Smooth muscle cell (in vitro differentiated cells): ENCODE results near the gene TBC1D1. TPM values are rescaled to one million over a fixed set of nuclear protein-coding genes. Genes with fewer than 3 reads are reported as not detected.

Experiments
- DNase-seq: peaks from one replicate; lab custom pipeline; 2025; ENCODE audit not compliant: unreplicated experiment; lab: John Stamatoyannopoulos, UW
- H2AFZ ChIP-seq: fragments of 200-600 bp; sonication (generic); 2 replicates; pipeline ENCODE4 v1.6.0; 2016; ENCODE audit warnings: antibody characterized with exemption, low read depth, mild to moderate bottlenecking
- H3F3A ChIP-seq: fragments of 200-600 bp; sonication (generic); 2 replicates; pipeline ENCODE4 v1.6.0; 2017; ENCODE audit warnings: antibody characterized with exemption, low read depth
- H3K27ac ChIP-seq: fragments of 200-600 bp; sonication (generic); 2 replicates; pipeline ENCODE4 v1.5.1; 2016; ENCODE audit warnings: low read depth, mild to moderate bottlenecking
- H3K27me3 ChIP-seq: fragments of 200-600 bp; sonication (generic); 2 replicates; pipeline ENCODE4 v1.6.1; 2016; ENCODE audit warnings: low read depth, mild to moderate bottlenecking
- H3K36me3 ChIP-seq: fragments of 200-600 bp; sonication (generic); 2 replicates; pipeline ENCODE4 v1.5.1; 2016; ENCODE audit warnings: low read depth
- H3K4me1 ChIP-seq: fragments of 200-600 bp; sonication (generic); 2 replicates; pipeline ENCODE4 v1.5.1; 2016; ENCODE audit warnings: low read depth
- H3K4me2 ChIP-seq: fragments of 200-600 bp; sonication (generic); 2 replicates; pipeline ENCODE4 v1.6.0; 2016; ENCODE audit warnings: mild to moderate bottlenecking
- H3K4me3 ChIP-seq: fragments of 200-600 bp; sonication (generic); 2 replicates; pipeline ENCODE4 v1.5.1; 2016; ENCODE audit warnings: mild to moderate bottlenecking
- H3K79me2 ChIP-seq: fragments of 200-600 bp; sonication (generic); 2 replicates; pipeline ENCODE4 v1.6.0; 2016; ENCODE audit warnings: low read depth, mild to moderate bottlenecking
- H3K9ac ChIP-seq: fragments of 200-600 bp; sonication (generic); 2 replicates; pipeline ENCODE4 v1.6.0; 2016; ENCODE audit warnings: low read depth
- H3K9me3 ChIP-seq: fragments of 200-600 bp; sonication (generic); replicated peaks from 2 replicates; pipeline ENCODE4 v1.5.1; 2016; ENCODE audit warnings: low read depth
- H4K20me1 ChIP-seq: fragments of 200-600 bp; sonication (generic); 2 replicates; pipeline ENCODE4 v1.6.0; 2016; ENCODE audit warnings: low read depth
- CTCF ChIP-seq: fragments of 200-600 bp; sonication (generic); IDR thresholded peaks from 2 replicates; pipeline ENCODE4 v1.5.1; 2017; ENCODE audit warnings: borderline replicate concordance, mild to moderate bottlenecking, antibody characterized with exemption; ENCODE audit not compliant: insufficient read depth, poor library complexity, severe bottlenecking
- WGBS: methylation state at CpG from one replicate; pipeline ENCODE4 v1.1.7; 2016; ENCODE audit warnings: low lambda C conversion rate; 5-methylcytosine and 5-hydroxymethylcytosine counted together
- polyA plus RNA-seq: library from polyadenylated mRNA; unstranded; fragments of >200 nt; fragmentation: Nextera tagmentation; extraction: Ambion mirVana; gene quantifications from 2 replicates; pipeline ENCODE4 v1.2.1, GENCODE V29; 2016
- total RNA-seq: library from RNA; depleted of rRNA; stranded (reverse); fragments of >200 nt; gene quantifications from 2 replicates; pipeline ENCODE4 v1.2.3, GENCODE V29; 2014

The TBC1D1 gene
- total and polyA plus RNA-seq, 2 experiments from 2014 or later: 81.5 to 117 TPM

DNA sequence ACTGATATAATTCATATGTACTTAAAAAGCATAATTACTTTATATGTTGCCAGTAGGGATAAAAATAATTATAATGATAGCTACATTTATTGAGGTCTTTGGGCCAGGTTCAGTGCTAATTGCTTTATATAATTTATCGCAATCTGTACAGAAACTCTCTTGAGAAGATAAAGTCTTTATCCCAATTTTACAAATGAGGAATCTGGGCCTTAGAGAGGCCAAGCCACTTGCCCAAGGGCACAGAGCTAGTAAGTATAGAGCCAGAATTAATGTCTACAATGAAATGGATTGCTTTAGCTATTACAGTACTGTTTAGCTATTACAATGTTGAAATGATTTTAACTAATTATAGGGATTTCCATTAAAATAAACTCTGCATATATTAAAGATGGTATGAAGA, 30.6 kb upstream of the TBC1D1 start:
- H3K4me2 ChIP-seq: no peak overlapping the region
- no peaks in the 10 kb centered on the region for H3K4me1 ChIP-seq
- H3K27ac ChIP-seq: no peak overlapping the region
- peaks cover 5% of the 10 kb centered on the region for H3K36me3 ChIP-seq
- no peak overlapping the region for H2AFZ ChIP-seq
- no peaks in the 10 kb centered on the region for H3K79me2 ChIP-seq
- no peaks in the 10 kb centered on the region for H3K9me3 ChIP-seq
- WGBS: 97% methylated on average over 1 of the region's 1 CpG
- no peak overlapping the region for H3K4me3 ChIP-seq
- no peak overlapping the region for H3K9ac ChIP-seq
- TF ChIP-seq CTCF: no peak
- no peaks in the 10 kb centered on the region for H3K27me3 ChIP-seq
- H3F3A ChIP-seq: no peaks in the 10 kb centered on the region
- DNase-seq: no peak
- H4K20me1 ChIP-seq: no peaks in the 10 kb centered on the region

DNA sequence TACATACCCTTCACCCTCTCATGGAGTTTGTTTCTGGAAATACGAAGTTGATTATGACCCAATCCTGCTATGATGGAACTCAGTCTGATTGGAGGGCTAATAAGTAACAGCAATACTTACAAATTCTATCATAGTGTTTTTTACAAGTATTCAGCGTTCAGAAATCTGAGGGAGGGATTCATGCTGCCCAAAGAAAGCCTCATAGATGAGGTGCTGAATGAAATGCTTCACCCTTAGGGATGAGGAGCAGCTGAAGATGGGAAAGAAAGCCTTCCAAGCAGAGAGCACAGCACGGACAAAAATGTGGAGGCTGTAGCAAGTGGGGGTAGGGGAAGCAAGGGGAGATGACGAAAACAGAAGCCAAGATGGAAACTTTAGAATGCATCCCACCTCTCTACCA, 27.9 kb upstream of the TBC1D1 start:
- no peak overlapping the region for H3K27ac ChIP-seq
- no peak for TF ChIP-seq CTCF
- no peaks in the 10 kb centered on the region for H3K9me3 ChIP-seq
- H3K4me3 ChIP-seq: no peak overlapping the region
- no peaks in the 10 kb centered on the region for H3K79me2 ChIP-seq
- no peaks in the 10 kb centered on the region for H4K20me1 ChIP-seq
- H3F3A ChIP-seq: no peaks in the 10 kb centered on the region
- no peak overlapping the region for H3K4me2 ChIP-seq
- H3K4me1 ChIP-seq: no peaks in the 10 kb centered on the region
- no peak overlapping the region for H2AFZ ChIP-seq
- H3K9ac ChIP-seq: no peak overlapping the region
- no peak for DNase-seq
- 93% methylated on average over 4 of the region's 4 CpGs for WGBS
- H3K36me3 ChIP-seq: no peaks in the 10 kb centered on the region
- no peaks in the 10 kb centered on the region for H3K27me3 ChIP-seq

DNA sequence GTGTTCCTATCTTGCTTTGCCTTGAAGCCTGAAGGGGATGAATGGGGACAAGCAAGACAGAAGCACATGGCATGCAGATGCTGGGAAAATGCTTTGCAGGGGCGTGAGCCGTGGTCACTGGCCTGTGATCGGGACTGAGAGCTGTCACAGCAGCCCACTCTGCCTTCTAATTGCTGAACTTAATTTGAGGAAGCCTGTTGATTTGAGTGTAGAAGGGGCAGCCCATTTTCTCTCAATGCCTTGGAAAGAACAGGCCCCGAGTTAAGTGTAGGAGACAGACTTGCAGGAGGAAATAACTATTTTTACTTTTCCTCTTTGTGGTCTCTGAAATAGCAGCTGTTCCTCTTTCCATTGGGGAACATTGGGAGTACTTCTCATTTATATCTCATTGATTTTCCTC, 26.1 kb upstream of the TBC1D1 start:
- no peaks in the 10 kb centered on the region for H3F3A ChIP-seq
- TF ChIP-seq CTCF: no peak
- 86% methylated on average over 4 of the region's 4 CpGs for WGBS
- H4K20me1 ChIP-seq: no peaks in the 10 kb centered on the region
- H3K27ac ChIP-seq: no peak overlapping the region
- H3K27me3 ChIP-seq: no peaks in the 10 kb centered on the region
- H3K9me3 ChIP-seq: no peaks in the 10 kb centered on the region
- no peaks in the 10 kb centered on the region for H3K4me1 ChIP-seq
- DNase-seq: no peak
- no peak overlapping the region for H2AFZ ChIP-seq
- H3K9ac ChIP-seq: no peak overlapping the region
- no peak overlapping the region for H3K4me3 ChIP-seq
- H3K4me2 ChIP-seq: no peak overlapping the region
- H3K36me3 ChIP-seq: no peaks in the 10 kb centered on the region
- no peaks in the 10 kb centered on the region for H3K79me2 ChIP-seq

DNA sequence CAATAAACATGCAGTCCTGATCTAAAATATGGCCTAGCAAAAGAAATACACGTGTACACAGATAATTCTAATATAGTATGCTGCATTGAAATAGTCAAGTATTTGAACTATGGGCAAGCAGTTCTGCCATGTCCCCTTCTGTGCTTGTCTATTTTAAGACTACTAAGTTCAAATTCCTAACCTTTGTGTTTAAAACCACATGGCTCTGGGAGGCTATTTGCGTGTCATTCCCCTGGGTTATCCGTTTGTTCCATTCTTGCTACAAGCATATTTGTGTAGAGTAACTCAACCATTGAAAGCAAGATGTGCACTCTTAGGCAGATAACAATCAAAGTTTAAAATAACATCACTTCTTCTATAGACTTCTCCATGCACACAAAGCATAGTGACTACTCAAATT, 25.4 kb upstream of the TBC1D1 start:
- H4K20me1 ChIP-seq: no peaks in the 10 kb centered on the region
- 89% methylated on average over 3 of the region's 3 CpGs for WGBS
- no peak for DNase-seq

More for the DNA sequence above, 25.4 kb upstream of the TBC1D1 start:
- Histone ChIP-seq H3K4me1 (no peaks in the 10 kb centered on the region), H3F3A (no peaks in the 10 kb centered on the region), H3K36me3 (no peaks in the 10 kb centered on the region), H3K79me2 (no peaks in the 10 kb centered on the region), H3K9ac (no peak overlapping the region), H3K27me3 (no peaks in the 10 kb centered on the region), H3K9me3 (no peaks in the 10 kb centered on the region), H2AFZ (no peak overlapping the region), H3K4me3 (no peak overlapping the region), H3K27ac (no peak overlapping the region), H3K4me2 (no peak overlapping the region)
- TF ChIP-seq CTCF: no peak
